Upper lobe of left lung (tissue), 6 donors: ENCODE results near the gene DEFB112. TPM values are rescaled to one million over a fixed set of nuclear protein-coding genes. Genes with fewer than 3 reads are reported as not detected.

Experiments used
- ATAC-seq, 2 donors: fragments of 200-7000 bp; cut with Tn5 transposase; one replicate each; pipeline ENCODE4 v1.9.1; 2022; ENCODE audit warnings: mild to moderate bottlenecking in 2 of 2, moderate library complexity in 2 of 2; ENCODE audit not compliant: low FRiP score in 2 of 2
- DNase-seq, 2 donors: peaks; one replicate each; pipeline ENCODE4 v3.0.0-alpha.2; 2019 to 2020
- H3K27ac ChIP-seq, 4 donors: fragments of 200-600 bp; sonication (generic); one replicate each; pipeline ENCODE4 v1.5.1; 2016 to 2019
- H3K27me3 ChIP-seq, 4 donors: fragments of 200-600 bp; sonication (generic); one replicate each; pipeline ENCODE4 v1.5.1; 2017 to 2019
- H3K36me3 ChIP-seq, 4 donors: fragments of 200-600 bp; sonication (generic); one replicate each; pipeline ENCODE4 v1.5.1; 2016 to 2019
- H3K4me1 ChIP-seq, 4 donors: fragments of 200-600 bp; sonication (generic); one replicate each; pipeline ENCODE4 v1.5.1; 2018 to 2019
- H3K4me3 ChIP-seq, 4 donors: fragments of 200-600 bp; sonication (generic); one replicate each; pipeline ENCODE4 v1.5.1; 2017 to 2019; ENCODE audit warnings: mild to moderate bottlenecking in 2 of 4, moderate library complexity in 1 of 4
- H3K9me3 ChIP-seq, 4 donors: fragments of 200-600 bp; sonication (generic); one replicate each; pipeline ENCODE4 v1.5.1; 2018 to 2019
- EP300 ChIP-seq, 4 donors: sonication (generic); formaldehyde crosslinking; IDR thresholded peaks; one replicate each; pipeline ENCODE4 v1.5.1; 2017; ENCODE audit warnings: antibody characterized with exemption in 4 of 4, control low read depth in 2 of 4
- POLR2A ChIP-seq, 4 donors: fragments of 450-650 bp; IDR thresholded peaks; one replicate each; pipeline ENCODE4 v1.5.1; 2016 to 2017; ENCODE audit warnings: antibody characterized with exemption in 4 of 4, mild to moderate bottlenecking in 2 of 4
- POLR2AphosphoS5 ChIP-seq, 2 donors: sonication (generic); formaldehyde crosslinking; IDR thresholded peaks; one replicate each; pipeline ENCODE4 v1.5.1; 2017; ENCODE audit warnings: antibody characterized with exemption in 2 of 2
- WGBS, 2 donors: methylation state at CpG; one replicate each; pipeline ENCODE4 v1.1.5; 2017 to 2018; 5-methylcytosine and 5-hydroxymethylcytosine counted together
- total RNA-seq, 6 donors: library from RNA; depleted of rRNA in 4 of 6; stranded (reverse); fragments of >200 nt in 4 of 6; gene quantifications; one replicate each; pipeline versions ENCODE4 v1.1.0 to v1.2.1, GENCODE V29; 2016 to 2021
- TF ChIP-seq, protein P1 (sequence below), 6 experiments: fragments of 450-650 bp in 4 of 6; fragments of 200-600 bp in 2 of 6; sonication (generic) in 2 of 6; IDR thresholded peaks; one replicate each; pipeline ENCODE4 v1.5.1; 2016 to 2019; ENCODE audit warnings: antibody characterized with exemption in 6 of 6
- donor health status: DM: no; HTN: no; CAD: no; lungs with moderate emphysema.
- donor health status: DM: no; HTN: yes; CAD: no; lungs with severe emphysema.

DEFB112 gene
- total RNA-seq, 6 donors from 2014 or later, result not detected

DNA sequence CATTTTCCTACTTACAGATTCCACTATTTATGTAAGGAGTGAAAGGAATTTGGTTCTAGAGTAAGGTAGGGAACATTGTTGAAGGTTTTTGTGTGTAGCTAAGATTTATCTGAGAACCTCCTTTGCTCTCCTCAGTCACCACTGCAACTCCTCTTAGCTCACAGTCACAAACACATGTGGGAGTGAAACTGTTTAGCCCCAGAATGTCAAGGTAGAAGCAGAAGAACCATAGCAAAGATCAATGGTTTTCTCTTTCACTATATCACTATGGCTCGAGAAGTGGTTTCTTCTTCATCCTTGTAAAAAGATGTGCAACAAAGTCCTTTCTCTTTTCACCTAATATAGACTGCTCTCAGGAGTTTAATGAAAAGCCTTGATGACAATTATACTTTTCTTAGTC lies 6.5 kb upstream of the DEFB112 start:
- H3K36me3 ChIP-seq, result no peaks in the 10 kb centered on the region
- no peak overlapping the region for H3K4me3 ChIP-seq
- TF ChIP-seq EP300 (IDR thresholded peaks at IDR 0.05), result no peak
- no peak for TF ChIP-seq POLR2A (IDR thresholded peaks at IDR 0.05)
- no peak for TF ChIP-seq POLR2AphosphoS5 (IDR thresholded peaks at IDR 0.05)
- TF ChIP-seq, protein P1, sequence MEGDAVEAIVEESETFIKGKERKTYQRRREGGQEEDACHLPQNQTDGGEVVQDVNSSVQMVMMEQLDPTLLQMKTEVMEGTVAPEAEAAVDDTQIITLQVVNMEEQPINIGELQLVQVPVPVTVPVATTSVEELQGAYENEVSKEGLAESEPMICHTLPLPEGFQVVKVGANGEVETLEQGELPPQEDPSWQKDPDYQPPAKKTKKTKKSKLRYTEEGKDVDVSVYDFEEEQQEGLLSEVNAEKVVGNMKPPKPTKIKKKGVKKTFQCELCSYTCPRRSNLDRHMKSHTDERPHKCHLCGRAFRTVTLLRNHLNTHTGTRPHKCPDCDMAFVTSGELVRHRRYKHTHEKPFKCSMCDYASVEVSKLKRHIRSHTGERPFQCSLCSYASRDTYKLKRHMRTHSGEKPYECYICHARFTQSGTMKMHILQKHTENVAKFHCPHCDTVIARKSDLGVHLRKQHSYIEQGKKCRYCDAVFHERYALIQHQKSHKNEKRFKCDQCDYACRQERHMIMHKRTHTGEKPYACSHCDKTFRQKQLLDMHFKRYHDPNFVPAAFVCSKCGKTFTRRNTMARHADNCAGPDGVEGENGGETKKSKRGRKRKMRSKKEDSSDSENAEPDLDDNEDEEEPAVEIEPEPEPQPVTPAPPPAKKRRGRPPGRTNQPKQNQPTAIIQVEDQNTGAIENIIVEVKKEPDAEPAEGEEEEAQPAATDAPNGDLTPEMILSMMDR (IDR thresholded peaks at IDR 0.05), result no peak
- no peaks in the 10 kb centered on the region for H3K27me3 ChIP-seq
- H3K4me1 ChIP-seq, result no peaks in the 10 kb centered on the region
- DNase-seq (no peak), ATAC-seq (no peak)
- 82 to 86% methylated on average over 1 of the region's 1 CpG for WGBS, 2 donors
- H3K27ac ChIP-seq, result no peak overlapping the region
- no peaks in the 10 kb centered on the region for H3K9me3 ChIP-seq

DNA sequence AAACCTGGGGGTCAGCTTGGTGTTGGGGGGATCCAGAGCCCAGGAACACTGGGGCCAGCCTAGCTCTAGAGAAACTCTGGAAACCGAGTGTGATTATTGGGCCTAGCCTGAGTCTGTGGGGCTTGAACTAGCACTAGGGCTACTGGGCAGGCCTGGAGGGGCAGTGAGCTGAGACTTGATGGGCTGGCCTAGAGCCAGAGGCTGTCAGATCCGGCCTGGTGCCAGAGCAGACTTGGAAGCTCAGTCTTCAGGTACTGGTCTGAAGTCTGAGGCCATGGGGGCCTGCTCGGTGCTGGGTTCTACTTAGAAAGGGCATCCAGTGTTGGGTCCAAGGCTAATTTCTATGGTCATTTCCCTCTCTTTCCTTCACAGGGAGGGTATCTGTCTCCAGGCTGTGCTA lies 2.7 kb downstream of the DEFB112 start:
- Histone ChIP-seq H3K4me3 (no peak overlapping the region), H3K36me3 (no peaks in the 10 kb centered on the region), H3K27me3 (no peaks in the 10 kb centered on the region), H3K9me3 (no peaks in the 10 kb centered on the region), H3K4me1 (no peaks in the 10 kb centered on the region), H3K27ac (no peak overlapping the region)
- DNase-seq, result peak in 1 of 2 donors; percentile 1
- WGBS, 2 donors, result 75 to 84% methylated on average over 2 to 3 of the region's 3 CpGs
- no peak for ATAC-seq
- TF ChIP-seq POLR2AphosphoS5 (IDR thresholded peaks at IDR 0.05) (no peak), EP300 (IDR thresholded peaks at IDR 0.05) (no peak), POLR2A (IDR thresholded peaks at IDR 0.05) (no peak)
- TF ChIP-seq, protein P1 (IDR thresholded peaks at IDR 0.05), result no peak

DNA sequence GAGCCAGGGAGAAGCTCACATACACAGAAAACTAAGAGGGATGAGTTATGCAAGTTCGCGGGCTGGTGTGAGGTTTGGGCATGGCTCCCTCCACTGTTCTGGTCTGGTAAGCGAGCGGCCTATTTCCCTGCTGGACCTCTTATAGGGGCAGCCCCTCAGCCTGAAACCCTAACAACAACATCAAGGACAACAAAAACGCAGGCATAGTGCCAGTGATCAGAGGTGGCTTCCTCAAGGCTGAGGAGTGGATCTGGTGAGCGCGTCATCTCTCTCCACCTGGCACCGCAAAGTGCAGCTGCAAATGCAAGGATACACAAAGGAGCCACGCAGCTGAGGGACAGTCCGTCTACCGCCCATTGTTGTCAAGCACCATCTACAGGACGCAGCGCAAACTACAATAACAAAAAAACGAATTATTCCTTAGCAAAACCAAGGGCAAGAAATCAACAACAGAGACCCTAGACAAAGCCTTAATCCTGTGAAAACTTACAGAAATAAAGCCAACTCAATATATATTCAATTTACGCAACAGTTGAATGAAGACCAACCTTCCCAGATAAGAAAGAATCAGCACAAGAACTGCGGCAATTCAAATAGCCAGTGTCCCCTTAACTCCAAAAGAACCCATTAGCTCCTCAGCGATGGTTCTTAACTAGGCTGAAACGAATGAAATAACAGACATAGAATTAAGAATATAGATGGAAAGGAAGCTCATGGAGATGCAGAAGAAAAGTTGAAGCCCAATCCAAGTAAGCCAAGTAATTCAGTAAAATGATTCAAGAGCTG lies 18.8 kb downstream of the DEFB112 start:
- DNase-seq, result no peak
- ATAC-seq, result no peak
- 55 to 59% methylated on average over 18 of the region's 18 CpGs for WGBS, 2 donors

DNA sequence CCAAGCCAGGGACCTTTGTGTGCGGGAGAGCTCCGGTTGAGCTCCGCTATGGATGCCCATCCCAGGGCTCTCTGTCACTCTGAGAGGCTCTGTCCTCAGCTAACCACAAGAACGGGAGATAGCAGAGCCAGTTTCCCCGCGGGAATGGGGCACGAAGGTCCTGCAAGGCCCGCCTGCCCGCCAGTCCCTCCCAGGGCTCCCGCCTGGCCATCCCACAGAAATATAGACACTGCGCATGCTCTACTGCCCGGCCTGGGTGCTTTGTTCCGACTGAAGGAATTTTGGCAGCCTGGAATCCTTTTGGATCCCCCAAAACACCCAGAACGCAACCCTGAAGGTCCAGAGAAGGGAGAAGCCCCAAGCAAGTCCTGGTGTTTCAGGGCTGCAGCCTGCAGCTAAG lies 19.4 kb downstream of the DEFB112 start:
- TF ChIP-seq EP300 (IDR thresholded peaks at IDR 0.05), result no peak
- TF ChIP-seq, protein P1 (IDR thresholded peaks at IDR 0.05), result no peak
- TF ChIP-seq POLR2AphosphoS5 (IDR thresholded peaks at IDR 0.05), result no peak
- TF ChIP-seq POLR2A (IDR thresholded peaks at IDR 0.05), result no peak
- no peaks in the 10 kb centered on the region for H3K36me3 ChIP-seq
- no peaks in the 10 kb centered on the region for H3K27me3 ChIP-seq
- no peak overlapping the region for H3K27ac ChIP-seq
- H3K9me3 ChIP-seq, result no peaks in the 10 kb centered on the region
- 86 to 88% methylated on average over 11 to 14 of the region's 14 CpGs for WGBS, 2 donors
- no peak overlapping the region for H3K4me3 ChIP-seq
- DNase-seq (peak in 1 of 2 donors; percentile 54), ATAC-seq (peak in 1 of 2 donors; percentile 32)
- H3K4me1 ChIP-seq, result no peaks in the 10 kb centered on the region

More for the DNA sequence above, 18.8 kb downstream of the DEFB112 start:
- Histone ChIP-seq H3K9me3 (no peaks in the 10 kb centered on the region), H3K27ac (no peak overlapping the region), H3K27me3 (no peaks in the 10 kb centered on the region), H3K4me3 (no peak overlapping the region), H3K4me1 (no peaks in the 10 kb centered on the region), H3K36me3 (no peaks in the 10 kb centered on the region)
- TF ChIP-seq EP300 (IDR thresholded peaks at IDR 0.05), result no peak
- no peak for TF ChIP-seq POLR2A (IDR thresholded peaks at IDR 0.05)
- no peak for TF ChIP-seq POLR2AphosphoS5 (IDR thresholded peaks at IDR 0.05)
- TF ChIP-seq, protein P1 (IDR thresholded peaks at IDR 0.05), result no peak

DNA sequence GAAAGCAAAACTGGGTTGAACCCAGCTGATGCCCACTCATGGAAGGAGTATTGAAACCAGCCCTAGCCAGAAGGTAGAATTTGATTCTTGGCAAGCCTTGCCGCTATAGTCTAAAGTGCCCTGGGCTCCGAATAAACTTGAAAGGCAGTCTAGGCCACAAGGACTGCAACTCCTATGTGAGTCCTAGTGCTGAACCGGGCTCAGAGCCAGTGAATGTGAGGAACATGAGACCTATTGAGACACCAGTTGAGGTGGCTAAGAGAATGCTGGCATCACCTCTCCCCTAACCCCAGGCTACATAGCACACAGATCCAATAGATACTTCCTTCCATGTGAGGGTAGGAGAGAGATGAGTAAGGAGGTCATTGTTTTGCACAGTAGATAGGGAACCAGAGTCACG lies 24.5 kb downstream of the DEFB112 start:
- 79 to 86% methylated on average over 3 to 4 of the region's 4 CpGs for WGBS, 2 donors
- DNase-seq (no peak), ATAC-seq (no peak)
- Histone ChIP-seq H3K27ac (no peak overlapping the region), H3K36me3 (no peaks in the 10 kb centered on the region), H3K4me3 (no peak overlapping the region), H3K9me3 (no peaks in the 10 kb centered on the region), H3K4me1 (no peaks in the 10 kb centered on the region), H3K27me3 (no peaks in the 10 kb centered on the region)
- TF ChIP-seq EP300 (IDR thresholded peaks at IDR 0.05) (no peak), POLR2A (IDR thresholded peaks at IDR 0.05) (no peak), POLR2AphosphoS5 (IDR thresholded peaks at IDR 0.05) (no peak)
- TF ChIP-seq, protein P1 (IDR thresholded peaks at IDR 0.05), result no peak
